ENCODE measurements around the gene SLC22A17.

- TF ChIP-seq CTCF (IDR thresholded peaks at IDR 0.05; ENCODE audit: poor library complexity), result no peak
- no peak for TF ChIP-seq EZH2 (IDR thresholded peaks at IDR 0.05; ENCODE audit: borderline replicate concordance)
- no peak for TF ChIP-seq EZH2phosphoT487 (IDR thresholded peaks at IDR 0.05; ENCODE audit: low read depth, severe bottlenecking, unreplicated experiment)
Observed at GRCh38 chr14:23388996-23389395, 36.3 kb upstream of the SLC22A17 start.

Data from hepatocyte (in vitro differentiated cells).